ENCODE data around the gene SASS6.

DNA sequence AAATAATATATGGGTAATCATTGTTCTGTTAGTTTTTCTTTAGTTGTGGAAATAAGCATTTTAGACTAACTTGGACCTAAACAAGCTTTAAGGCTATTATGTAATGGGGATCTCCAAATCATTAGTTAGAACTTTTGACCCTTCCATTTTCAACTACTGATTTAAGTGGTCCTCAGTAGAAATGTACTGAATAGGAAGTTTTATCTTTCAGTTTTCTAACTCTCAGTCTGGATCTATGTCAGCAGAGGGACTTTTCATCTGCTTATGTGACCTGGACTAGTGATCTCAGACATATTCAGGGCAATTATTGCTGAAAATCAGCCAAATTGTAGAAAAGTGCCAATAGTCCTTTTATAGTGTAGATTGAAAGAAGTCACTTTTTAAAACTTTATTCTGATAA lies 56.0 kb downstream of the SASS6 start:
- TF ChIP-seq, protein P1, sequence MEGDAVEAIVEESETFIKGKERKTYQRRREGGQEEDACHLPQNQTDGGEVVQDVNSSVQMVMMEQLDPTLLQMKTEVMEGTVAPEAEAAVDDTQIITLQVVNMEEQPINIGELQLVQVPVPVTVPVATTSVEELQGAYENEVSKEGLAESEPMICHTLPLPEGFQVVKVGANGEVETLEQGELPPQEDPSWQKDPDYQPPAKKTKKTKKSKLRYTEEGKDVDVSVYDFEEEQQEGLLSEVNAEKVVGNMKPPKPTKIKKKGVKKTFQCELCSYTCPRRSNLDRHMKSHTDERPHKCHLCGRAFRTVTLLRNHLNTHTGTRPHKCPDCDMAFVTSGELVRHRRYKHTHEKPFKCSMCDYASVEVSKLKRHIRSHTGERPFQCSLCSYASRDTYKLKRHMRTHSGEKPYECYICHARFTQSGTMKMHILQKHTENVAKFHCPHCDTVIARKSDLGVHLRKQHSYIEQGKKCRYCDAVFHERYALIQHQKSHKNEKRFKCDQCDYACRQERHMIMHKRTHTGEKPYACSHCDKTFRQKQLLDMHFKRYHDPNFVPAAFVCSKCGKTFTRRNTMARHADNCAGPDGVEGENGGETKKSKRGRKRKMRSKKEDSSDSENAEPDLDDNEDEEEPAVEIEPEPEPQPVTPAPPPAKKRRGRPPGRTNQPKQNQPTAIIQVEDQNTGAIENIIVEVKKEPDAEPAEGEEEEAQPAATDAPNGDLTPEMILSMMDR (IDR thresholded peaks at IDR 0.05): no peak
- TF ChIP-seq POLR2A (IDR thresholded peaks at IDR 0.05): no peak

Measured in lower leg skin (tissue), 3 donors.